H9 (cell line): ENCODE results near the gene COL8A1. TPM values are rescaled to one million over a fixed set of nuclear protein-coding genes. Genes with fewer than 3 reads are reported as not detected.

ENCODE experiments used
- DNase-seq: peaks from one replicate; pipeline ENCODE4 v3.0.0-alpha.2; 2017
- H2AFZ ChIP-seq: one replicate; pipeline ENCODE4 v1.6.1; 2013; ENCODE audit warnings: mild to moderate bottlenecking, low read length, control low read depth, moderate library complexity
- H2AK5ac ChIP-seq: 2 replicates; pipeline ENCODE4 v1.6.1; 2013; ENCODE audit warnings: low read length, control low read depth, mixed read lengths; ENCODE audit not compliant: insufficient read length
- H2BK120ac ChIP-seq: one replicate; pipeline ENCODE4 v1.6.1; 2013; ENCODE audit warnings: low read depth, mild to moderate bottlenecking, low read length, control low read depth, inconsistent platforms; ENCODE audit not compliant: poor library complexity, severe bottlenecking
- H2BK12ac ChIP-seq: 2 replicates; pipeline ENCODE4 v1.6.1; 2013; ENCODE audit warnings: low read length, control low read depth, mixed read lengths, low read depth; ENCODE audit not compliant: insufficient read length
- H2BK15ac ChIP-seq: 2 replicates; pipeline ENCODE4 v1.6.1; 2013; ENCODE audit warnings: low read depth, low read length, control low read depth
- H2BK20ac ChIP-seq: one replicate; pipeline ENCODE4 v1.6.1; 2013; ENCODE audit warnings: low read depth, mild to moderate bottlenecking, low read length, control low read depth, inconsistent platforms; ENCODE audit not compliant: poor library complexity, severe bottlenecking
- H2BK5ac ChIP-seq: 2 replicates; pipeline ENCODE4 v1.6.1; 2013; ENCODE audit warnings: low read length, control low read depth, mixed read lengths; ENCODE audit not compliant: insufficient read length
- H3K14ac ChIP-seq: 2 replicates; pipeline ENCODE4 v1.6.1; 2013; ENCODE audit warnings: low read length, control low read depth; ENCODE audit not compliant: insufficient read depth
- H3K18ac ChIP-seq: 2 replicates; pipeline ENCODE4 v1.6.1; 2013; ENCODE audit warnings: low read depth, mild to moderate bottlenecking, mixed read lengths, low read length, control low read depth; ENCODE audit not compliant: insufficient read length
- H3K23ac ChIP-seq: 2 replicates; pipeline ENCODE4 v1.6.1; 2013; ENCODE audit warnings: low read length, control low read depth, mixed read lengths, low read depth; ENCODE audit not compliant: insufficient read length
- H3K23me2 ChIP-seq: 2 replicates; pipeline ENCODE4 v1.6.1; 2013; ENCODE audit warnings: low read depth, mild to moderate bottlenecking, mixed read lengths, low read length, control low read depth; ENCODE audit not compliant: insufficient read length, poor library complexity, severe bottlenecking
- H3K27ac ChIP-seq: 2 replicates; pipeline ENCODE4 v1.5.1; 2013; ENCODE audit warnings: low read length, control low read depth, mixed read lengths, low read depth; ENCODE audit not compliant: insufficient read length
- H3K27me3 ChIP-seq: 2 replicates; pipeline ENCODE4 v1.6.1; 2013; ENCODE audit warnings: low read length, control low read depth, inconsistent platforms; ENCODE audit not compliant: insufficient read depth
- H3K4ac ChIP-seq: 2 replicates; pipeline ENCODE4 v1.6.1; 2013; ENCODE audit warnings: low read depth, mild to moderate bottlenecking, control low read depth, inconsistent platforms, low read length, moderate library complexity
- H3K4me1 ChIP-seq: 2 replicates; pipeline ENCODE4 v1.6.1; 2013; ENCODE audit warnings: low read length, control low read depth, inconsistent platforms; ENCODE audit not compliant: insufficient read depth
- H3K4me2 ChIP-seq: 2 replicates; pipeline ENCODE4 v1.6.1; 2013; ENCODE audit warnings: low read length, control low read depth, mixed read lengths; ENCODE audit not compliant: insufficient read length, insufficient read depth
- H3K56ac ChIP-seq: 2 replicates; pipeline ENCODE4 v1.6.1; 2013; ENCODE audit warnings: low read depth, mild to moderate bottlenecking, mixed read lengths, low read length, control low read depth; ENCODE audit not compliant: insufficient read length
- H3K79me1 ChIP-seq: 2 replicates; pipeline ENCODE4 v1.6.1; 2013; ENCODE audit warnings: low read depth, mild to moderate bottlenecking, moderate library complexity, low read length, control low read depth, inconsistent platforms; ENCODE audit not compliant: insufficient read depth, poor library complexity, severe bottlenecking
- H3K79me2 ChIP-seq: 2 replicates; pipeline ENCODE4 v1.6.1; 2013; ENCODE audit warnings: low read length, control low read depth, inconsistent platforms; ENCODE audit not compliant: insufficient read depth
- H3K9ac ChIP-seq: 2 replicates; pipeline ENCODE4 v1.6.1; 2013; ENCODE audit warnings: low read length, control low read depth, mixed read lengths; ENCODE audit not compliant: insufficient read length; ENCODE audit errors: extremely low read depth
- H3K9me3 ChIP-seq: one replicate; pipeline ENCODE4 v1.6.1; 2013; ENCODE audit warnings: low read depth, low read length, inconsistent platforms; ENCODE audit not compliant: control insufficient read depth
- H3T11ph ChIP-seq: one replicate; pipeline ENCODE4 v1.6.1; 2013; ENCODE audit warnings: mild to moderate bottlenecking, low read length, control low read depth, inconsistent platforms
- H4K20me1 ChIP-seq: one replicate; pipeline ENCODE4 v1.6.1; 2013; ENCODE audit not compliant: control insufficient read depth, insufficient read length, insufficient read depth
- H4K5ac ChIP-seq: 2 replicates; pipeline ENCODE4 v1.6.1; 2013; ENCODE audit warnings: low read depth, mild to moderate bottlenecking, mixed read lengths, low read length, control low read depth; ENCODE audit not compliant: insufficient read length
- H4K8ac ChIP-seq: replicated peaks from 2 replicates; pipeline ENCODE4 v1.6.1; 2013; ENCODE audit warnings: low read length, control low read depth, mixed read lengths, low read depth; ENCODE audit not compliant: insufficient read length
- H4K91ac ChIP-seq: 2 replicates; pipeline ENCODE4 v1.6.1; 2013; ENCODE audit warnings: low read depth, mild to moderate bottlenecking, moderate library complexity, mixed read lengths, low read length, control low read depth; ENCODE audit not compliant: insufficient read length
- H3K27ac Mint-ChIP-seq, 3 experiments: 2 replicates in 2 of 3; 3 replicates in 1 of 3; pipeline ENCODE4 v1.8.0; 2020 to 2021; ENCODE audit warnings: mixed read lengths in 3 of 3, mild to moderate bottlenecking in 1 of 3, moderate library complexity in 1 of 3
- H3K27me3 Mint-ChIP-seq: 2 replicates; pipeline ENCODE4 v1.8.0; 2021; ENCODE audit warnings: low read depth, mild to moderate bottlenecking, moderate library complexity, mixed read lengths
- H3K36me3 Mint-ChIP-seq, 3 experiments: 2 replicates in 2 of 3; 3 replicates in 1 of 3; pipeline ENCODE4 v1.8.0; 2020 to 2021; ENCODE audit warnings: low read depth in 3 of 3, mixed read lengths in 3 of 3; ENCODE audit not compliant: insufficient read depth in 1 of 3
- H3K4me1 Mint-ChIP-seq, 2 experiments: 2 replicates each; pipeline ENCODE4 v1.8.0; 2020; ENCODE audit warnings: mixed read lengths in 2 of 2
- H3K4me3 Mint-ChIP-seq, 2 experiments: 2 replicates in 1 of 2; 3 replicates in 1 of 2; pipeline ENCODE4 v1.8.0; 2020 to 2021; ENCODE audit warnings: mild to moderate bottlenecking in 2 of 2, mixed read lengths in 2 of 2, moderate library complexity in 1 of 2
- H3K9me3 Mint-ChIP-seq, 2 experiments: 2 replicates in 1 of 2; 3 replicates in 1 of 2; pipeline ENCODE4 v1.8.0; 2020; ENCODE audit warnings: mild to moderate bottlenecking in 2 of 2, mixed read lengths in 2 of 2, moderate library complexity in 1 of 2
- WGBS: extraction: QIAGEN DNeasy Blood & Tissue Kit; methylation state at CpG from one replicate; pipeline ENCODE4 v1.1.7; 2013; ENCODE audit warnings: missing lambda C conversion rate, low lambda C conversion rate, mixed read lengths; ENCODE audit not compliant: insufficient read length; ENCODE audit errors: extremely low coverage; 5-methylcytosine and 5-hydroxymethylcytosine counted together
- total RNA-seq: library from RNA; stranded (reverse); gene quantifications from 2 replicates; pipeline ENCODE4 v1.2.1, GENCODE V29; 2021
- TF ChIP-seq, protein P1 (sequence below): fragments of 200-600 bp; sonication (generic); conservative IDR thresholded peaks from 3 replicates; pipeline ENCODE4 v1.8.0; 2021; ENCODE audit warnings: antibody characterized with exemption, mild to moderate bottlenecking

Gene COL8A1
- total RNA-seq, 1 experiment from 2014 or later: 0.17 TPM

- H3K4me2 ChIP-seq: no peak overlapping the region
- no peak overlapping the region for H4K91ac ChIP-seq
- H3K9me3 ChIP-seq: no peaks in the 10 kb centered on the region
- no peak overlapping the region for H2AFZ ChIP-seq
- H2BK120ac ChIP-seq: no peak overlapping the region
- H2BK15ac ChIP-seq: no peak overlapping the region
- no peak overlapping the region for H2AK5ac ChIP-seq
- no peak overlapping the region for H4K5ac ChIP-seq
- H3K36me3 Mint-ChIP-seq: no peaks in the 10 kb centered on the region
- no peaks in the 10 kb centered on the region for H3K79me2 ChIP-seq
- no peak overlapping the region for H3K23ac ChIP-seq
- no peaks in the 10 kb centered on the region for H3K79me1 ChIP-seq
- H4K8ac ChIP-seq: no peak overlapping the region
- DNase-seq: no peak
- WGBS: 100% methylated on average over 1 of the region's 9 CpGs
- H3K4me3 Mint-ChIP-seq: no peak overlapping the region
- no peak overlapping the region for H3K18ac ChIP-seq
- H2BK12ac ChIP-seq: no peak overlapping the region
- no peak overlapping the region for H3T11ph ChIP-seq
- H3K4ac ChIP-seq: no peak overlapping the region
- TF ChIP-seq, protein P1, sequence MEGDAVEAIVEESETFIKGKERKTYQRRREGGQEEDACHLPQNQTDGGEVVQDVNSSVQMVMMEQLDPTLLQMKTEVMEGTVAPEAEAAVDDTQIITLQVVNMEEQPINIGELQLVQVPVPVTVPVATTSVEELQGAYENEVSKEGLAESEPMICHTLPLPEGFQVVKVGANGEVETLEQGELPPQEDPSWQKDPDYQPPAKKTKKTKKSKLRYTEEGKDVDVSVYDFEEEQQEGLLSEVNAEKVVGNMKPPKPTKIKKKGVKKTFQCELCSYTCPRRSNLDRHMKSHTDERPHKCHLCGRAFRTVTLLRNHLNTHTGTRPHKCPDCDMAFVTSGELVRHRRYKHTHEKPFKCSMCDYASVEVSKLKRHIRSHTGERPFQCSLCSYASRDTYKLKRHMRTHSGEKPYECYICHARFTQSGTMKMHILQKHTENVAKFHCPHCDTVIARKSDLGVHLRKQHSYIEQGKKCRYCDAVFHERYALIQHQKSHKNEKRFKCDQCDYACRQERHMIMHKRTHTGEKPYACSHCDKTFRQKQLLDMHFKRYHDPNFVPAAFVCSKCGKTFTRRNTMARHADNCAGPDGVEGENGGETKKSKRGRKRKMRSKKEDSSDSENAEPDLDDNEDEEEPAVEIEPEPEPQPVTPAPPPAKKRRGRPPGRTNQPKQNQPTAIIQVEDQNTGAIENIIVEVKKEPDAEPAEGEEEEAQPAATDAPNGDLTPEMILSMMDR: no peak
- H3K4me1 ChIP-seq: no peaks in the 10 kb centered on the region; the same call in 1 of the 2 replicates
- no peak overlapping the region for H3K56ac ChIP-seq
- H3K27ac ChIP-seq: no peak overlapping the region
- H3K9ac ChIP-seq: no peak overlapping the region
- no peak overlapping the region for H2BK20ac ChIP-seq
- H3K23me2 ChIP-seq: no peaks in the 10 kb centered on the region
- no peak overlapping the region for H3K14ac ChIP-seq
- no peaks in the 10 kb centered on the region for H3K9me3 Mint-ChIP-seq
- H4K20me1 ChIP-seq: no peaks in the 10 kb centered on the region
- H3K27me3 Mint-ChIP-seq: no peaks in the 10 kb centered on the region
- peaks cover 3% of the 10 kb centered on the region in 2 experiments; a peak in 1 of 4 replicates for H3K4me1 Mint-ChIP-seq
- no peaks in the 10 kb centered on the region for H3K27me3 ChIP-seq
- no peak overlapping the region for H2BK5ac ChIP-seq
- H3K27ac Mint-ChIP-seq: no peak overlapping the region
Observed at GRCh38 chr3:99699841-99700240, 61.4 kb downstream of the COL8A1 start.
